T-helper 1 cell treated with Interleukin-12 subunit alpha and Interleukin-12 subunit beta and Interleukin-4 antibody, amounts not matched to agents 30 ng/mL and 1 ng/mL, for 36 hours (primary cell): Measurements from ENCODE around the gene ITCH. TPM values are rescaled to one million over a fixed set of nuclear protein-coding genes. Genes with fewer than 3 reads are reported as not detected.
"Not testable (repeated sequence)": the region's sequence is repeated elsewhere in the genome, so short reads cannot be mapped to it uniquely, and the experiment has no call there.

Experiments
- intact Hi-C: fragments of 100-400 bp; cut with micrococcal nuclease; formaldehyde crosslinking; loops from one replicate; pipeline ENCODE4 v1.15.1; 2024
- total RNA-seq: library from RNA; stranded (reverse); gene quantifications from 2 replicates; pipeline ENCODE4 v1.2.3, GENCODE V29; 2022

ITCH gene
- total RNA-seq, 1 donor from 2014 or later: 64.7 TPM

DNA sequence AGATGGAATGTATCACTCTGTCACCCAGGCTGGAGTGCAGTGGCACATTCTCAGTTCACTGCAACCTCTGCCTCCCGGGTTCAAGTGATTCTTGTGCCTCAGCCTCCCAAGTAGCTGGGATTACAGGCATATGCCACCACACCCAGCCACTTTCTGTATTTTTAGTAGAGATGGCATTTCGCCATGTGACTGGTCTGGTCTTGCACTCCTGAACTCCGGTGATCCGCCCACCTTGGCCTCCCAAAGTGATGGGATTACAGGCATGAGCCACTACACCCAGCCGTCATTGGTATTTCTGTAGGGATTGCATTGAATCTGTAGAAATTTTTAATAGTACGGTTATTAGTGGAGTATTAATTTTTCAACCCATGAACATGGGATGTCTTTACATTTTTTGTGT, 134.5 kb downstream of the ITCH start:
- intact Hi-C loops: not testable (repeated sequence)

GRCh38 chr20:34500823-34501222, 137.8 kb downstream of the ITCH start:
- intact Hi-C loops: no loop called here

DNA sequence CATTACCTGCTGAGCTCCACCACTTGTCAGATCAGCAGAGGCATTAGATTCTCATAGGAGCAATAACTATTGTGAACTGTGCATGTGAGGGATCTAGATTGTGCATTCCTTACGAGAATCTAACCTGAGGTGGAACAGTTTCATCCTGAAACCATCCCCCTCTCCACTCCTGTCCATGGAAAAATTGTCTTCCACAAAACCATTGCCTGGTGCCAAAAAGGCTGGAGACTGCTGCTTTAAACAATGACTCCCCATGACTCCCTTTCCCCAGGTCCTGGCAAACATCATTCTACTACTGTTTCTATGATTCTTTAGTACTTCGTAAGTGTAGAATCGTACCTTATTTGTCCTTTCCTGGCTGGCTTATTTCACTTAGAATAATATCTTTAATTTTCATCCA, 143.4 kb downstream of the ITCH start:
- intact Hi-C loops: no loop called here

GRCh38 chr20:34507702-34508413, 144.8 kb downstream of the ITCH start:
- intact Hi-C loops: no loop called here

DNA sequence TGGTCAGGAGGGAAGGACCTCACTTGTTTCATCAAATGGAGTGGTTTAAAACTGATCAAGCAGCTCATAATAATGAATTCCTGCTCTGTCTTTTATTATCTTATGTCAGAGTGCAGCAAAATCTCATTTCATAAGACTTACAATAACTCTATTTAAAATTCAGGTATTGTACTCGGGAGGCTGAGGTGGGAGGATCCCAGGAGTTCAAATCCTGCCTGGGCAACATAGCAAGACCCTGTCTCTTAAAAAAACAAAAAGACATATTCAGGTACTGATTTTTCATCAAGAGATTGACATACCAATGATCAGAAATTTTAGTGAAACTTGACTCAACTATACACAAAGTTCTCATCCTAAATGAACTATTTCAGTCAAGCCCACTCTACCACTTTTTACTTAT, 147.5 kb downstream of the ITCH start:
- intact Hi-C loops: loop anchor here (10.0 kb wide), 1 partner anchor 826 kb away; the partner anchor contains the start of gene E2F1

GRCh38 chr20:34511891-34512265, 148.8 kb downstream of the ITCH start:
- intact Hi-C loops: loop anchor here (10.0 kb wide), 1 partner anchor 827 kb away; the partner anchor contains the start of gene E2F1

GRCh38 chr20:34512266-34512954, 149.3 kb downstream of the ITCH start:
- intact Hi-C loops: loop anchor here (10.0 kb wide), 1 partner anchor 828 kb away; the partner anchor contains the start of gene E2F1

DNA sequence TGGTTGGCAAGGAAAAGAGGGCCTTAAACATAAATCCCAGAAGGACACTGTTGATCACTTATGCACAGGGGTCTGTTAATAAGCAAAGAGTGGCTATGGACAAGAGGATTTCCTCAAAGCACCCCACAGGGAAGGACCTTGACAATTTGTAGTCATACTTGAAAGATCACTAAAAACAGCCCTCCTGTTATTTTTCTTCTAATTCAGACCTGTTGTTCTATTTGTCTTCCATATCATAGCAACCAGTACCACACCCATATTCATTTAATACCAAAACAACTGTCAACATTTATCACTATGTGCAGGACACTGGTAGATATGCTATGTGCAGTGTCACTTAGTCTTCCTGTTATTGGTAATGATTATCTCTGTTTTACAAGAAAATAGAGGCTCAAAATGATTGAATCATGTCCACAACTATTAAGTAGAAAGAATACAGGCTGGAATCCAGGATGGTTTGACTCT, 149.9 kb downstream of the ITCH start:
- intact Hi-C loops: loop anchor here (10.0 kb wide), 1 partner anchor 828 kb away; the partner anchor contains the start of gene E2F1

- intact Hi-C loops: loop anchor here (10.0 kb wide), 1 partner anchor 829 kb away; the partner anchor contains the start of gene E2F1
Observed at GRCh38 chr20:34514034-34514433, 151.0 kb downstream of the ITCH start.

GRCh38 chr20:34514897-34515483, 151.9 kb downstream of the ITCH start:
- intact Hi-C loops: loop anchor here (1.0 to 10.0 kb wide), 8 partner anchors 152 to 830 kb away; partner anchors contain the start of genes CHMP4B, E2F1, EIF2S2 and ITCH

DNA sequence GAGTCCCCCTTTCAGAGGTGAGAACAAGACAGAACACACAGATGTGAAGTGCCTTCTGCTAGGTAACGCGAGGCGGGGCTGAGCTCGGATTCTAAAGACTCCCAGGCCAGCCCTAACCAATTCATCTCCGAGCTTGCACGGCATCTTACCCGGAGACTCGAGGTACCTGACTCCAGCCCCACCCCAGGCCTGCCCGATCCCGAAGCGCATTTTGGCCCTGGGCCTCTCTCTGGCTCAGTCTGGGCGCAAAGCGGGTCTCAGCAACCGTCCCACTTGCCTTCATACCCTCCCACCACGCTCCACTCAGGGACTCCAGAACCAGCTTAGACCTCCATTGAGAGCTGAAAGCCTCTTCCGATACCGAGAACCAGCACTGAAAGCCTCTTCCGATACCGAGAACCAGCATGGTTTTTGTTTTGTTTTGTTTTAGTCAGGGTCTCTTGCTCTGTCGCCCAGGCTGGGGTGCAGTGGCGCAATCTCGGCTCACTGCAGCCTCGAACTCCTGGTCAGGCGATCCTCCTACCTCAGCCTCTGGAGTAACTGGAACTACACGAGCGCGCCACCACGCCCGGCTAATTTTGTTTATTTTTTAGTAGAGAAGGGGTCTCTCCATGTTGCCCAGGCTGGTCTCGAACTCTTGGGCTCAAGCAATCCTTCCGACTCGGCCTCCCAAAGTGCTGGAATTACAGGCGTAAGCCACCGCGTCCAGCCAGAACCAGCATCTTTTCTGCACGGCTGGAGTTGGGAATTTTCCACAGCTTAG, 152.6 kb downstream of the ITCH start:
- intact Hi-C loops: loop anchor here (1.0 to 10.0 kb wide), 15 partner anchors 23 to 831 kb away; partner anchors contain the start of genes AHCY, CHMP4B, E2F1 and EIF2S2

DNA sequence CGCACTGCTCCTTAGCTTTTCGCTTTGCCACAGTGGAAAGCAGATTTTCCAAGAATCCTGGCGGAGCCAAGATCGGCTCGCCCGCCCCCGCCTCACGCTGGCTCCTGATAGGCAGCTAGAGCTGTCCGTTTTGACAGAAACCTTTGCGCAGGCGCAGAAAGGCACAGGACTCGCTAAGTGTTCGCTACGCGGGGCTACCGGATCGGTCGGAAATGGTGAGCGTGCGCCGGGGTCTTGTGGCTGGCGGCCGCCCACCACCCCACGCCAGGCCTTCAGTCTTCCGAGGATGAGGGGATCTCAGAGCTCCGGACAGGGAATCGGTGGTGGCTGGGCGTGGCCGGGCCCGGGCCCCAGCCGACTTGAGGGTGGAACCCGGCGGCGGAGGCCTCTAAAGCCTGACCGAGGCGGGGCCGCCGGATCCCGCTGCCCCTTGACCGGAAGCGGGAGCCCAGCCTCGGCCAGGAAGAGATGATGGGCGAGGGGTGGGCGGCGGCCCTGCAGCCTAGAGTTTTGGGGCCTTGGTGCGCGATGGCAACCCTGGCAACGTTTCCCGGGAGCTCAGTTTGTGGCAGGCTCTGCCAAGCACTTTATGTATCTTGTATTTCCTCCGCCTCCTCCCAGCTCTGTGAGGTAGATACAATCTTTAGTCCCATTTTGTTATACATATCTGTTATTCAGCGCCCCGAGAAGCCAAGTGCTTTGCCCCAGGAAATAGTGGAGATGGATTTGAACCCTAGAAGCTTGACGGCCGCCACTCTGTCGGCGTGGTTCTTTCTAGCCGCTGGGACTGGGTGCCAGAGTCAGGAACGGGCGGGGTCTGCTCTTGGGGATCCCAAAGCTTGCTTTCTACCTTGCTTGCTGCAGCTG, 153.4 kb downstream of the ITCH start, which contains the start of gene DYNLRB1:
DYNLRB1 (plus strand) TSS at position 176 of the 867 bp plus-strand sequence; CDS start at position 213, 37 bp downstream.
- intact Hi-C loops: loop anchor here (1.0 to 10.0 kb wide), 12 partner anchors 22 to 832 kb away; partner anchors contain the start of genes AHCY, CHMP4B, E2F1 and EIF2S2

GRCh38 chr20:34517114-34517505, 154.0 kb downstream of the ITCH start:
- intact Hi-C loops: loop anchor here (2.0 to 10.0 kb wide), 7 partner anchors 22 to 832 kb away; partner anchors contain the start of genes CHMP4B, E2F1, EIF2S2 and NCOA6

- intact Hi-C loops: loop anchor here (5.0 to 10.0 kb wide), 5 partner anchors 248 to 834 kb away; partner anchors contain the start of genes CHMP4B, E2F1, EIF2S2 and RALY
Observed at GRCh38 chr20:34518863-34519262, 155.8 kb downstream of the ITCH start.

GRCh38 chr20:34519841-34520240, 156.8 kb downstream of the ITCH start:
- intact Hi-C loops: loop anchor here (5.0 to 10.0 kb wide), 5 partner anchors 247 to 835 kb away; partner anchors contain the start of genes CHMP4B, E2F1, EIF2S2 and RALY

GRCh38 chr20:34522969-34523871, 160.1 kb downstream of the ITCH start:
- intact Hi-C loops: loop anchor here (1.0 kb wide), 2 partner anchors 211 to 333 kb away; no protein-coding TSS in a partner anchor

- intact Hi-C loops: no loop called here
Observed at GRCh38 chr20:34524426-34524825, 161.4 kb downstream of the ITCH start.

DNA sequence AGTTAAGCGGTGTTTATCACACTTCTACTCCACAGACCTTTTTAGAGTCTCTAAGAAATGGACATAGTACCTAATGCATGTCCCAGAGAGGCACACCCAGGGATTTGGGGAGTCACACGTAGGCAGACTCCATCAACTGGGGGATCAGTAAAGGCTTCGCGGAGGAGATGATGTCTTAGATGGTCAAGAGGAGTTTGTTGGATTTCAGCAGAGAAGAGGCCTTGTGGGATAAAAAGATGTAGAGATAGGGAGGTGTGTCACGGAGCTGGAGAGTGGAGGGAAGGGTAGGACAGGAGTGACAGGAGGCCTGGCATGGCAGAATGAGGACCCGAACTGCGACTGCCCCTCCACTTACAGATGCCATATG, 162.3 kb downstream of the ITCH start:
- intact Hi-C loops: no loop called here
